Measurements from ENCODE around the gene SMCO3.
"Not testable (repeated sequence)": the region's sequence is repeated elsewhere in the genome, so short reads cannot be mapped to it uniquely, and the experiment has no call there.

DNA sequence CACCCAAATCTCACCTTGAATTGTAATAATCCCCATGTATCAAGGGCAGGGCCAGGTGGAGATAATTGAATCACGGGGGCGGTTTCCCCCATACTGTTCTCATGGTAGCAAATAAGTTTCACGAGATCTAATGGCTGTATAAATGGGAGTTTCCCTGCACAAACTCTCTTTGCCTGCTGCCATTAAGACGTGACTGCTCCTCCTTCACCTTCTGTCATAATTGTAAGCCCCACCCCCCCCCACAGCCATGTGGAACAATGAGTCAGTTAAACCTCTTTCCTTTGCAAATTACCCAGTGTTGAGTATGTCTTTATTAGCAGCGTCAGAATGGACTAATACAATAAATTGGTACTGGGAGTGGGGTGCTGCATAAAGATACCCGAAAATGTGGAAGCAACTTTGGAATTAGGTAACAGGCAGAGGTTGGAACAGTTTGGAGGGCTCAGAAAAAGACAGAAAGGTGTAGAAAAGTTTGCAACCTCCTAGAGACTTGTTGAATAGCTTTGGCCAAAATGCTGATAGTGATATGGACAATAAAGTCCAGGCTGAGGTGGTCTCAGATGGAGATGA is 54.2 kb downstream of the SMCO3 start:
- TF ChIP-seq, protein P1, sequence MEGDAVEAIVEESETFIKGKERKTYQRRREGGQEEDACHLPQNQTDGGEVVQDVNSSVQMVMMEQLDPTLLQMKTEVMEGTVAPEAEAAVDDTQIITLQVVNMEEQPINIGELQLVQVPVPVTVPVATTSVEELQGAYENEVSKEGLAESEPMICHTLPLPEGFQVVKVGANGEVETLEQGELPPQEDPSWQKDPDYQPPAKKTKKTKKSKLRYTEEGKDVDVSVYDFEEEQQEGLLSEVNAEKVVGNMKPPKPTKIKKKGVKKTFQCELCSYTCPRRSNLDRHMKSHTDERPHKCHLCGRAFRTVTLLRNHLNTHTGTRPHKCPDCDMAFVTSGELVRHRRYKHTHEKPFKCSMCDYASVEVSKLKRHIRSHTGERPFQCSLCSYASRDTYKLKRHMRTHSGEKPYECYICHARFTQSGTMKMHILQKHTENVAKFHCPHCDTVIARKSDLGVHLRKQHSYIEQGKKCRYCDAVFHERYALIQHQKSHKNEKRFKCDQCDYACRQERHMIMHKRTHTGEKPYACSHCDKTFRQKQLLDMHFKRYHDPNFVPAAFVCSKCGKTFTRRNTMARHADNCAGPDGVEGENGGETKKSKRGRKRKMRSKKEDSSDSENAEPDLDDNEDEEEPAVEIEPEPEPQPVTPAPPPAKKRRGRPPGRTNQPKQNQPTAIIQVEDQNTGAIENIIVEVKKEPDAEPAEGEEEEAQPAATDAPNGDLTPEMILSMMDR (IDR thresholded peaks at IDR 0.05) = not testable (repeated sequence)
- TF ChIP-seq POLR2A (IDR thresholded peaks at IDR 0.05) = not testable (repeated sequence)

Measured in Peyer's patch (tissue), 4 donors.